HG02938 (cell line): ENCODE measurements around the gene TXNL4B.
A peak's percentile ranks its signal among the peaks of the same experiment; 100 is the strongest.

Experiments used
- ATAC-seq: cut with Tn5 transposase; IDR thresholded peaks from one replicate; pipeline ENCODE4 v1.9.1; 2021; ENCODE audit warnings: mild to moderate bottlenecking, moderate library complexity; ENCODE audit not compliant: unreplicated experiment

Gene TXNL4B

GRCh38 chr16:72112906-72113615 is 19.6 kb upstream of the TXNL4B start:
- no peak for ATAC-seq

GRCh38 chr16:72112452-72112792 is 19.0 kb upstream of the TXNL4B start:
- no peak for ATAC-seq

- ATAC-seq = no peak
These were observed 18.4 kb upstream of the TXNL4B start for GRCh38 chr16:72111657-72112451.

GRCh38 chr16:72110662-72111615 is 17.5 kb upstream of the TXNL4B start:
- no peak for ATAC-seq

- ATAC-seq = no peak
These were observed 16.6 kb upstream of the TXNL4B start for GRCh38 chr16:72109966-72110530.

GRCh38 chr16:72109300-72109699 is 15.9 kb upstream of the TXNL4B start:
- no peak for ATAC-seq

GRCh38 chr16:72108353-72109102 is 15.1 kb upstream of the TXNL4B start:
- no peak for ATAC-seq

GRCh38 chr16:72107371-72107770 is 14.0 kb upstream of the TXNL4B start:
- ATAC-seq = no peak

GRCh38 chr16:72105978-72106377 is 12.6 kb upstream of the TXNL4B start:
- ATAC-seq = no peak

GRCh38 chr16:72104905-72105304 is 11.5 kb upstream of the TXNL4B start:
- ATAC-seq = no peak

GRCh38 chr16:72101195-72101594 is 7.8 kb upstream of the TXNL4B start:
- ATAC-seq = no peak

GRCh38 chr16:72099377-72099818 is 6.0 kb upstream of the TXNL4B start:
- ATAC-seq = peak; percentile 83

GRCh38 chr16:72098936-72099335 is 5.5 kb upstream of the TXNL4B start:
- no peak for ATAC-seq

GRCh38 chr16:72094266-72094610 is 818 bp upstream of the TXNL4B start:
- peak; percentile 1 for ATAC-seq

GRCh38 chr16:72092832-72093447 is 480 bp downstream of the TXNL4B start:
- ATAC-seq = no peak

- ATAC-seq = no peak
These were observed 2.2 kb downstream of the TXNL4B start for GRCh38 chr16:72091217-72091616.

- ATAC-seq = no peak
These were observed 8.4 kb downstream of the TXNL4B start for GRCh38 chr16:72085002-72085401.

- no peak for ATAC-seq
These were observed 9.0 kb downstream of the TXNL4B start for GRCh38 chr16:72084445-72084844.

- ATAC-seq = no peak
These were observed 9.5 kb downstream of the TXNL4B start for GRCh38 chr16:72083778-72084404.
